Measurements from ENCODE around the gene SLC9A3.

SLC9A3 gene

DNA sequence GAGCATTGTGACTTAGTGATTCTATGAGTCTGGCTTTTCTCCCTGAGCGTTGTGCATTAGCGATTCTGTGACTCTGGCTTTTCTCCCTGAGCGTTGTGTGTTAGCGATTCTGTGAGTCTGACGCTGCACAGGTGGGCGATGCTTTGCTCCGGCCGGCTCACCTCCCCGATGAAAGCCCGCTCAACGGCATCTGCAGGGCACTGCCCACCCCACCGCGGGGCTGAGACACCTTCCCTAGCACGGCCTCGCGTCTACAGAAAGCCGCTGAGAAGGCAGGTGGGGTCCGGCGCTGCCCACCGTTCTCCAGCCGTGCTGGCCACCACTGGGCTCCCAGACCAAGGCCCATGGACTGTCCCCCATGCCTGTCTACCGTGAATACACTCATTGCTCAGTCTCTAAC is 12.8 kb upstream of the SLC9A3 start:
- DNase-seq (ENCODE audit: low spot score): no peak
- in situ Hi-C loops (cut with MboI; ENCODE audit: low sequenced_read_pairs, unreplicated experiment): no loop called here
- no peak for TF ChIP-seq CTCF (IDR thresholded peaks at IDR 0.05; ENCODE audit: borderline replicate concordance, control extremely low read depth, extremely low read depth, insufficient read depth, missing control alignments)

GRCh38 chr5:535846-536698 is 11.8 kb upstream of the SLC9A3 start:
- no peak for TF ChIP-seq CTCF (IDR thresholded peaks at IDR 0.05; ENCODE audit: borderline replicate concordance, control extremely low read depth, extremely low read depth, insufficient read depth, missing control alignments)
- no peak for DNase-seq (ENCODE audit: low spot score)
- in situ Hi-C loops (cut with MboI; ENCODE audit: low sequenced_read_pairs, unreplicated experiment): no loop called here

- TF ChIP-seq CTCF (IDR thresholded peaks at IDR 0.05; ENCODE audit: borderline replicate concordance, control extremely low read depth, extremely low read depth, insufficient read depth, missing control alignments): no peak
- in situ Hi-C loops (cut with MboI; ENCODE audit: low sequenced_read_pairs, unreplicated experiment): no loop called here
- DNase-seq (ENCODE audit: low spot score): no peak
Measured at GRCh38 chr5:534743-535671, 10.8 kb upstream of the SLC9A3 start.

DNA sequence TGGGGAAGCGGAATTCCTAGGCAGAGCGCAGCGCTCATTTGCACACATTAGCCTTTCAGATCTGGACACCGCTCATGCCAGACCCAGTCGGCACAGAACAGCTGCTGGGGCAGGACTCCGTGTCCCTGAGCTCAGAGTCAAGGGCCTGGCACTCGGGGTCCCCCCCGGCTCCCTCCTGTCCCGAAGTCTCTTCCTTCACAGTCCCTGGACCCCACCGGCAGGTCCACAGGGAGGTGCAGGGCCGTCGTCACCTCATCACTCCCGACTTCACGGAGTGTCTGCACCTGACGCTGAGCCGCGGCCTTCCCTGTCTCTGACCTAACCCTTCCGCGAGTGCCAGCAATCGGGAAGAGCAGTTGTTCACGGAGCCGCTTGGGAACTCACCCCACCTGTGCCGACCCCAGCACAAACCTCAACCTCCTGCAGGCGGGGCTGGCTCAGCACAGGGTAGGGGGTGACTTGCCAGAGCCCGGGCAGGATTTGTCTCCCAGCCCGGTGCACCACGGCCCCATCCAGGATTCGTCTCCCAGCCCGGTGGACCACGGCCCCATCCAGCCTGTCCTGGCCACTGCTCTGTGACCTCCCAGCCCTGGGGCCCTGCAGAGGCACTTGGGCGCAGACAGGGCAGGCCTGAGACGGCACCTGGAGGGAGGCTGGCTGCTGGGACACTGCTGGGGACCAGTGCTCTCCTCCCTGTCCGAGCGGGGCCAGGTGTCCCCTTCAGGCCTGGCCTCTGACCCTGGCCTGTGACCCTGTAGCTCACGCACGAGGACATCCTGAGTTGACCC is 9.9 kb upstream of the SLC9A3 start:
- in situ Hi-C loops (cut with MboI; ENCODE audit: low sequenced_read_pairs, unreplicated experiment): no loop called here
- TF ChIP-seq CTCF (IDR thresholded peaks at IDR 0.05; ENCODE audit: borderline replicate concordance, control extremely low read depth, extremely low read depth, insufficient read depth, missing control alignments): no peak
- no peak for DNase-seq (ENCODE audit: low spot score)

DNA sequence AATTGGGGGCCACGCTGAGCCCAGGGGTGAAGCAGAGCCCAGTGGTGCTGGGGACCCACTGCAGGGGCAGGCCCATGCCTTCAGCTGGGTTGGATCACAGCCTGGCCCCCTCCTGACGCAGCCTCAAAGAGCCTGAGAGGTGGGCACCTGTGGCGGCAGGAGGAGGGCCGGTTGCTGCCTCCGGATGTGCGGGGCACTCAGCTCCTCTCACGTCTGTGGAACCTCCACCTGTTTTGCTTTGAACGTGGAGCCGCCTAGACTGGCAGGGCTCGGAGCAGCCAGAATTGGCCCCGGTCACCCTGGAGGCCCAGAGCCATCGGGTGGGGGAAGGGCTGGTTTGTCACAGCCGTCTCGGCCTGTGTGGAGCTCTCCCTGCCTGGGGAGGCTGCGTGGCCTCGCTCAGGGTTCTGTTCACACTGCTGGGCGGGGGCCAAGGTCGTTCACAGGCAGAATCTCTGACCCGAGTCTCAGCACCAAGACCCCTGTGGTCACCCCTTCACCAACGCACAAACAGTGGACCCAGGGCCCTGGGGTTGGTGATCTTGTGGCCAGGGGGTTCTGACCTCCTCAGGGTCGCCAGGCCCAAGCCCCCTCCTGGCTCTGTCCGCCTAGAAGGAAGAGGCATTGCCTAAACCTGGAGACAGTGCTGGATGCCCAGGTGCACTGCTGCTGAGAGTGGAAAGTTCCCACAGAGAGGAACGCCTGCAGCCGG is 9.2 kb upstream of the SLC9A3 start:
- in situ Hi-C loops (cut with MboI; ENCODE audit: low sequenced_read_pairs, unreplicated experiment): no loop called here
- DNase-seq (ENCODE audit: low spot score): no peak
- TF ChIP-seq CTCF (IDR thresholded peaks at IDR 0.05; ENCODE audit: borderline replicate concordance, control extremely low read depth, extremely low read depth, insufficient read depth, missing control alignments): no peak

Data from GM13976 (cell line).